Suprapubic skin (tissue), 4 donors: Measurements from ENCODE around the gene MEI1. TPM values are rescaled to one million over a fixed set of nuclear protein-coding genes. Genes with fewer than 3 reads are reported as not detected.

Experiments used
- DNase-seq, 2 donors: peaks; one replicate each; pipeline ENCODE4 v3.0.0-alpha.2; 2019; ENCODE audit warnings: low spot score in 2 of 2
- H3K27ac ChIP-seq: fragments of 200-600 bp; sonication (generic); one replicate; pipeline ENCODE4 v1.5.1; 2019
- H3K27me3 ChIP-seq: fragments of 200-600 bp; sonication (generic); one replicate; pipeline ENCODE4 v1.5.1; 2019
- H3K36me3 ChIP-seq: fragments of 200-600 bp; sonication (generic); one replicate; pipeline ENCODE4 v1.5.1; 2019
- H3K4me1 ChIP-seq: fragments of 200-600 bp; sonication (generic); one replicate; pipeline ENCODE4 v1.5.1; 2019
- H3K4me3 ChIP-seq: fragments of 200-600 bp; sonication (generic); one replicate; pipeline ENCODE4 v1.5.1; 2019; ENCODE audit warnings: mild to moderate bottlenecking
- H3K9me3 ChIP-seq: fragments of 200-600 bp; sonication (generic); one replicate; pipeline ENCODE4 v1.5.1; 2019
- CTCF ChIP-seq, 2 donors: fragments of 200-600 bp in 1 of 2; fragments of 450-650 bp in 1 of 2; sonication (generic) in 1 of 2; IDR thresholded peaks; one replicate each; pipeline ENCODE4 v1.5.1; 2016 to 2019; ENCODE audit warnings: antibody characterized with exemption in 2 of 2, mild to moderate bottlenecking in 1 of 2, moderate library complexity in 1 of 2
- EP300 ChIP-seq: sonication (generic); formaldehyde crosslinking; IDR thresholded peaks from one replicate; pipeline ENCODE4 v1.6.1; 2017; ENCODE audit warnings: antibody characterized with exemption
- POLR2A ChIP-seq, 2 donors: fragments of 450-650 bp; IDR thresholded peaks; one replicate each; pipeline ENCODE4 v1.6.1; 2017; ENCODE audit warnings: antibody characterized with exemption in 2 of 2, mild to moderate bottlenecking in 2 of 2, moderate library complexity in 2 of 2
- POLR2AphosphoS5 ChIP-seq, 3 donors: sonication (generic); formaldehyde crosslinking; IDR thresholded peaks; one replicate each; pipeline ENCODE4 v1.6.1; 2017; ENCODE audit warnings: antibody characterized with exemption in 3 of 3
- WGBS: methylation state at CpG from one replicate; pipeline ENCODE4 v1.1.5; 2018; 5-methylcytosine and 5-hydroxymethylcytosine counted together
- total RNA-seq, 4 donors: library from RNA; depleted of rRNA; stranded (reverse); fragments of >200 nt; gene quantifications; one replicate each; pipeline ENCODE4 v1.1.0, GENCODE V29; 2016

MEI1 gene
- total RNA-seq, 4 donors from 2014 or later = 0.72 to 5.0 TPM; not detected in 2

DNA sequence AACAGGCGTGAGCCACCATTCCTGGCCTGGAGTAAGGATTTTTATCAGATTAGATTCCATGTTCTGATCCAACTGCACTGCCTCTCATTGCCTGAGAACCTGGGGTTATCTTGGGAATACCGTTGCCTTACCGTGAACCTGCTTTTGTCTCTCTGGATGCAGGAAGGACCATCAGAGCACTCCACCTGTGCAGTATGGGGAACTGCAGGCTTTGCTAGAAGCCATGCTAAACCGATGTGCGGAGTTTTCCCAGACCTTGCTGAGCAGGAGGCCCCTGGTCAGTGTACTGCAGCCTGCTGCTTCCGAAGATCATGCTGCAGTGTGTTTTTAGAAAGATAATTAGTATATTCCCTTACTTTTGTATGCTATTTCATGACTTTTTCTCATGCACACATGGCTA, 43.6 kb downstream of the MEI1 start:
- no peaks in the 10 kb centered on the region for H3K36me3 ChIP-seq
- no peak overlapping the region for H3K4me3 ChIP-seq
- TF ChIP-seq POLR2A (IDR thresholded peaks at IDR 0.05) (no peak), POLR2AphosphoS5 (IDR thresholded peaks at IDR 0.05) (no peak), CTCF (IDR thresholded peaks at IDR 0.05) (no peak), EP300 (no peak)
- no peaks in the 10 kb centered on the region for H3K9me3 ChIP-seq
- no peak overlapping the region for H3K27ac ChIP-seq
- H3K27me3 ChIP-seq = no peaks in the 10 kb centered on the region
- DNase-seq = no peak
- peaks cover 3% of the 10 kb centered on the region for H3K4me1 ChIP-seq
- WGBS = 64% methylated on average over 6 of the region's 6 CpGs

DNA sequence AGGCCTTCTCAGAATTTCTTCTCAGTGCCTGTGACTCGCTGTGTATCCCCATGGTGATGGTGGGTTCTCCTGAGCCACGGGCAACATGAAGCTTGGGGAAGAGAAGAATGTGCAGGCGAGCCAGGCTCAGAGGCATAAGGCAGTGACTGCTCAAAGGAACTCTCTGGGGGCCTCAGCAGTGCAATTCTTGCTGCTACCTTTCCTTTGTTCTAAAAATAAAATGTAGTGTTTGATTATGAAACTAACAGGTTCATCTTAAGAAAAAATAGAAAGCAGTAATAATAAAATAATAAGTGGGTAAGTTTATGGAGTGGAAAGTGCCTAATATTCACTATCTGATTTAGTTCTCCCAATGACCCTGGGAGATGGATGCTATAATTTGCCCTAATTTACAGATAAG, 46.7 kb downstream of the MEI1 start:
- no peak for DNase-seq
- no peaks in the 10 kb centered on the region for H3K9me3 ChIP-seq
- TF ChIP-seq CTCF (IDR thresholded peaks at IDR 0.05) = no peak
- no peak for TF ChIP-seq POLR2AphosphoS5 (IDR thresholded peaks at IDR 0.05)
- TF ChIP-seq POLR2A (IDR thresholded peaks at IDR 0.05) = no peak
- no peak for TF ChIP-seq EP300
- 55% methylated on average over 3 of the region's 3 CpGs for WGBS
- H3K36me3 ChIP-seq = no peaks in the 10 kb centered on the region
- H3K27ac ChIP-seq = no peak overlapping the region
- H3K4me3 ChIP-seq = no peak overlapping the region
- no peaks in the 10 kb centered on the region for H3K27me3 ChIP-seq
- peaks cover 3% of the 10 kb centered on the region for H3K4me1 ChIP-seq

GRCh38 chr22:41746567-41747400, 47.5 kb downstream of the MEI1 start:
- WGBS = 4% methylated on average over 3 of the region's 3 CpGs
- H3K4me1 ChIP-seq = peaks cover 3% of the 10 kb centered on the region
- H3K27me3 ChIP-seq = no peaks in the 10 kb centered on the region
- H3K9me3 ChIP-seq = no peaks in the 10 kb centered on the region
- no peaks in the 10 kb centered on the region for H3K36me3 ChIP-seq
- peak; percentile 71 to 82 for DNase-seq
- H3K4me3 ChIP-seq = no peak overlapping the region
- no peak overlapping the region for H3K27ac ChIP-seq
- TF ChIP-seq POLR2A (IDR thresholded peaks at IDR 0.05) = no peak
- TF ChIP-seq EP300 = no peak
- no peak for TF ChIP-seq POLR2AphosphoS5 (IDR thresholded peaks at IDR 0.05)
- TF ChIP-seq CTCF (IDR thresholded peaks at IDR 0.05) = peak; percentile 34 to 71

GRCh38 chr22:41752011-41752970, 53.0 kb downstream of the MEI1 start:
- WGBS = 74% methylated on average over 5 of the region's 5 CpGs

More at GRCh38 chr22:41752011-41752970, 53.0 kb downstream of the MEI1 start:
- no peaks in the 10 kb centered on the region for H3K27me3 ChIP-seq
- no peaks in the 10 kb centered on the region for H3K36me3 ChIP-seq
- no peak for DNase-seq
- H3K4me3 ChIP-seq = no peak overlapping the region
- no peak for TF ChIP-seq CTCF (IDR thresholded peaks at IDR 0.05)
- no peak for TF ChIP-seq EP300
- no peak for TF ChIP-seq POLR2AphosphoS5 (IDR thresholded peaks at IDR 0.05)
- no peak for TF ChIP-seq POLR2A (IDR thresholded peaks at IDR 0.05)
- no peaks in the 10 kb centered on the region for H3K9me3 ChIP-seq
- no peak overlapping the region for H3K27ac ChIP-seq
- no peaks in the 10 kb centered on the region for H3K4me1 ChIP-seq
